A549 (cell line): ENCODE measurements around the gene MOB1A.

ENCODE experiments used
- ATOH8 ChIP-seq: fragments of 250-450 bp; sonication (Bioruptor Pico); IDR thresholded peaks from 2 replicates; pipeline ENCODE4 v1.5.0; 2020; ENCODE audit warnings: low read depth, mild to moderate bottlenecking, moderate library complexity
- BCL3 ChIP-seq: fragments of >200 bp; sonication (Bioruptor Twin); formaldehyde crosslinking; IDR thresholded peaks from 3 replicates; pipeline ENCODE4 v1.6.1; 2016
- BHLHE40 ChIP-seq: IDR thresholded peaks from 2 replicates; pipeline ENCODE4 v1.6.1; 2012; ENCODE audit warnings: low read depth, low read length, inconsistent platforms
- CEBPB ChIP-seq, 2 experiments: fragments of >200 bp in 1 of 2; sonication (Bioruptor Twin) in 1 of 2; formaldehyde crosslinking in 1 of 2; IDR thresholded peaks; 2 replicates each; pipeline ENCODE4 v1.6.1; 2012 to 2016
- CHD2 ChIP-seq: fragments of 150-350 bp; IDR thresholded peaks from 2 replicates; pipeline ENCODE4 v1.6.1; 2014; ENCODE audit warnings: low read length; ENCODE audit not compliant: partially characterized antibody
- CTCF ChIP-seq: fragments of >200 bp; sonication (Bioruptor Twin); formaldehyde crosslinking; IDR thresholded peaks from 3 replicates; pipeline ENCODE4 v1.5.1; 2016
- ELK1 ChIP-seq: fragments of 150-350 bp; IDR thresholded peaks from 2 replicates; pipeline ENCODE4 v1.6.1; 2014; ENCODE audit warnings: low read depth, mild to moderate bottlenecking, low read length
- EP300 ChIP-seq, 2 experiments: fragments of >200 bp; sonication (Bioruptor Twin); formaldehyde crosslinking; IDR thresholded peaks; 2 replicates in 1 of 2; 3 replicates in 1 of 2; pipeline ENCODE4 v1.6.1; 2016 to 2017
- ESRRA ChIP-seq: fragments of 150-350 bp; IDR thresholded peaks from 2 replicates; pipeline ENCODE4 v1.6.1; 2014; ENCODE audit warnings: mild to moderate bottlenecking, low read length, borderline replicate concordance
- KDM5A ChIP-seq: fragments of 200-600 bp; sonication (generic); IDR thresholded peaks from 2 replicates; pipeline ENCODE4 v1.6.1; 2016; ENCODE audit warnings: antibody characterized with exemption, mild to moderate bottlenecking
- POLR2A ChIP-seq: IDR thresholded peaks from 2 replicates; pipeline ENCODE4 v1.6.1; 2012; ENCODE audit warnings: mild to moderate bottlenecking, low read length
- RNF2 ChIP-seq: fragments of 200-600 bp; sonication (generic); IDR thresholded peaks from 2 replicates; pipeline ENCODE4 v1.6.1; 2016; ENCODE audit warnings: low read depth, mild to moderate bottlenecking, antibody characterized with exemption, moderate library complexity, borderline replicate concordance
- ZSCAN20 ChIP-seq: fragments of 250-450 bp; sonication (Bioruptor Pico); IDR thresholded peaks from 2 replicates; pipeline ENCODE4 v1.8.0; 2022; ENCODE audit warnings: mild to moderate bottlenecking, moderate library complexity

- TF ChIP-seq POLR2A, result peak; percentile 96
- no peak for TF ChIP-seq EP300 (IDR thresholded peaks at IDR 0.05)
- TF ChIP-seq CHD2, result no peak
- TF ChIP-seq CEBPB (IDR thresholded peaks at IDR 0.05), result no peak
- peak; percentile 89 for TF ChIP-seq CTCF
- peak; percentile 87; the same call in 1 of the 3 replicates for TF ChIP-seq BCL3
- no peak for TF ChIP-seq ELK1
- no peak for TF ChIP-seq RNF2
- TF ChIP-seq BHLHE40, result no peak
- TF ChIP-seq ESRRA, result peak; percentile 72; the same call in 1 of the 2 replicates
- TF ChIP-seq ATOH8 (CRISPR knock-in tag), result no peak
- TF ChIP-seq ZSCAN20 (CRISPR knock-in tag), result no peak
- 0 out of 2 replicates have a peak, but pooled peaks have one; percentile 62 for TF ChIP-seq KDM5A
These were observed 30.8 kb downstream of the MOB1A start, which contains the start of gene BOLA3 for GRCh38 chr2:74147727-74148456.
